ENCODE data around the gene PRPSAP2. TPM values are rescaled to one million over a fixed set of nuclear protein-coding genes. Genes with fewer than 3 reads are reported as not detected.

Gene PRPSAP2
- total and polyA plus RNA-seq, 2 donors (not counting 3 experiments of a cell fraction or from before 2014, with no cell fraction given): 22.2 to 38.5 TPM

GRCh38 chr17:18950346-18950745 is 92.4 kb downstream of the PRPSAP2 start:
- TF ChIP-seq GATA2 (IDR thresholded peaks at IDR 0.05; ENCODE audit: insufficient read depth, insufficient read length, low read depth, low read length) (no peak), POLR2AphosphoS5 (IDR thresholded peaks at IDR 0.05; ENCODE audit: insufficient read depth, low read depth, low read length) (no peak), FOS (IDR thresholded peaks at IDR 0.05; ENCODE audit: borderline replicate concordance, insufficient read depth, low read length) (no peak), POLR2A (IDR thresholded peaks at IDR 0.05; ENCODE audit: low read depth, low read length) (no peak), MYC (IDR thresholded peaks at IDR 0.05; ENCODE audit: low read depth, low read length) (no peak), EZH2 (IDR thresholded peaks at IDR 0.05; ENCODE audit: borderline replicate concordance, low read depth, low read length, severe bottlenecking) (no peak), JUN (IDR thresholded peaks at IDR 0.05; ENCODE audit: borderline replicate concordance, insufficient read depth, insufficient read length, low read depth) (no peak)
- TF ChIP-seq, protein P1, sequence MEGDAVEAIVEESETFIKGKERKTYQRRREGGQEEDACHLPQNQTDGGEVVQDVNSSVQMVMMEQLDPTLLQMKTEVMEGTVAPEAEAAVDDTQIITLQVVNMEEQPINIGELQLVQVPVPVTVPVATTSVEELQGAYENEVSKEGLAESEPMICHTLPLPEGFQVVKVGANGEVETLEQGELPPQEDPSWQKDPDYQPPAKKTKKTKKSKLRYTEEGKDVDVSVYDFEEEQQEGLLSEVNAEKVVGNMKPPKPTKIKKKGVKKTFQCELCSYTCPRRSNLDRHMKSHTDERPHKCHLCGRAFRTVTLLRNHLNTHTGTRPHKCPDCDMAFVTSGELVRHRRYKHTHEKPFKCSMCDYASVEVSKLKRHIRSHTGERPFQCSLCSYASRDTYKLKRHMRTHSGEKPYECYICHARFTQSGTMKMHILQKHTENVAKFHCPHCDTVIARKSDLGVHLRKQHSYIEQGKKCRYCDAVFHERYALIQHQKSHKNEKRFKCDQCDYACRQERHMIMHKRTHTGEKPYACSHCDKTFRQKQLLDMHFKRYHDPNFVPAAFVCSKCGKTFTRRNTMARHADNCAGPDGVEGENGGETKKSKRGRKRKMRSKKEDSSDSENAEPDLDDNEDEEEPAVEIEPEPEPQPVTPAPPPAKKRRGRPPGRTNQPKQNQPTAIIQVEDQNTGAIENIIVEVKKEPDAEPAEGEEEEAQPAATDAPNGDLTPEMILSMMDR (IDR thresholded peaks at IDR 0.05; ENCODE audit: extremely low read depth in 1 of 2, insufficient read depth in 1 of 2, low read depth in 1 of 2, low read length in 2 of 2): no peak
- TF ChIP-seq, protein P2, sequence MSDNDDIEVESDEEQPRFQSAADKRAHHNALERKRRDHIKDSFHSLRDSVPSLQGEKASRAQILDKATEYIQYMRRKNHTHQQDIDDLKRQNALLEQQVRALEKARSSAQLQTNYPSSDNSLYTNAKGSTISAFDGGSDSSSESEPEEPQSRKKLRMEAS (IDR thresholded peaks at IDR 0.05; ENCODE audit: insufficient read depth, insufficient read length): no peak
- no TSS peak for BruUV-seq (replicated peaks)
- dilution Hi-C loops (cut with MboI; ENCODE audit: extremely low pct_ligation_motif_present, low sequenced_read_pairs) (no loop called here), intact Hi-C loops (cut with micrococcal nuclease) (no loop called here)
- H3K36me3 ChIP-seq (ENCODE audit: control insufficient read depth in 2 of 2, extremely low read depth in 1 of 2, insufficient read depth in 2 of 2, low read length in 2 of 2): no peaks in the 10 kb centered on the region
- CTCF ChIA-PET: interaction anchor here (2.1 kb wide), 1 partner anchor 11 kb away, joined by 11 read pairs; no protein-coding TSS in a partner anchor
- no peaks in the 10 kb centered on the region for H3K9me1 ChIP-seq (replicated peaks; ENCODE audit: control insufficient read depth, extremely low read depth, insufficient read depth, low read length)
- H3K27me3 ChIP-seq (ENCODE audit: control insufficient read depth in 2 of 2, insufficient read depth in 2 of 2, low read length in 2 of 2): peaks cover 8 to 22% of the 10 kb centered on the region in 2 experiments
- H3K4me1 ChIP-seq (ENCODE audit: control insufficient read depth, extremely low read depth, insufficient read depth, low read length): no peaks in the 10 kb centered on the region
- H3K27ac ChIP-seq (ENCODE audit: insufficient read depth, low read depth, low read length): no peak overlapping the region
- no peaks in the 10 kb centered on the region for H3K9me3 ChIP-seq (replicated peaks; ENCODE audit: control insufficient read depth, insufficient read depth, low read length)
- DNase-seq (ENCODE audit: low read depth, low spot score) (no peak), FAIRE-seq (no peak)
- no peak overlapping the region for H3K9ac ChIP-seq (replicated peaks; ENCODE audit: extremely low read depth, insufficient read depth, low read length)
- H2AFZ ChIP-seq (ENCODE audit: low read depth, low read length): no peak overlapping the region
- no peaks in the 10 kb centered on the region for H4K20me1 ChIP-seq (replicated peaks; ENCODE audit: control insufficient read depth, extremely low read depth, insufficient read depth, low read length)
- H3K79me2 ChIP-seq (ENCODE audit: control insufficient read depth, insufficient read depth, low read length): no peaks in the 10 kb centered on the region
- H3K4me3 ChIP-seq (replicated peaks in 1 of 3; ENCODE audit: insufficient read depth in 1 of 3, low read depth in 1 of 3, low read length in 3 of 3): no peak overlapping the region
- no peak overlapping the region for H3K4me2 ChIP-seq (ENCODE audit: insufficient read depth, low read length)
- POLR2A ChIA-PET: no interaction called here
